HG03108 (cell line): ENCODE results near the gene GABARAPL1.
"Not testable (repeated sequence)": the region's sequence is repeated elsewhere in the genome, so short reads cannot be mapped to it uniquely, and the experiment has no call there.

ENCODE experiments used
- ATAC-seq: cut with Tn5 transposase; IDR thresholded peaks from one replicate; pipeline ENCODE4 v1.9.1; 2021; ENCODE audit warnings: moderate library complexity; ENCODE audit not compliant: unreplicated experiment

The GABARAPL1 gene

DNA sequence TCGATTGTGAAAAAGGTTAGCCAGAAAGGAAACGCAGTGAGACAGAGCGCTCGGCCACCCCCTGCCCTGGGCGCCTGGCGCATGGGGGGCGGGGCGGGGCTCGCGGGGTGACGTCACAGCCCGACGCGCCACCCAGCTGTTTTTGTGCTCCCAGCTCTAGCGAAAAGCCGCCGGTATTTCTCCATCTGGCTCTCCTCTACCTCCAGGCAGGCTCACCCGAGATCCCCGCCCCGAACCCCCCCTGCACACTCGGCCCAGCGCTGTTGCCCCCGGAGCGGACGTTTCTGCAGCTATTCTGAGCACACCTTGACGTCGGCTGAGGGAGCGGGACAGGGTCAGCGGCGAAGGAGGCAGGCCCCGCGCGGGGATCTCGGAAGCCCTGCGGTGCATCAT is at the start of gene GABARAPL1:
GABARAPL1 (plus strand) TSS at position 139 of the 393 bp plus-strand sequence; CDS start at position 392, 253 bp downstream.
- no peak for ATAC-seq

- no peak for ATAC-seq
Measured at GRCh38 chr12:10163084-10163483, 49.6 kb upstream of the GABARAPL1 start.

DNA sequence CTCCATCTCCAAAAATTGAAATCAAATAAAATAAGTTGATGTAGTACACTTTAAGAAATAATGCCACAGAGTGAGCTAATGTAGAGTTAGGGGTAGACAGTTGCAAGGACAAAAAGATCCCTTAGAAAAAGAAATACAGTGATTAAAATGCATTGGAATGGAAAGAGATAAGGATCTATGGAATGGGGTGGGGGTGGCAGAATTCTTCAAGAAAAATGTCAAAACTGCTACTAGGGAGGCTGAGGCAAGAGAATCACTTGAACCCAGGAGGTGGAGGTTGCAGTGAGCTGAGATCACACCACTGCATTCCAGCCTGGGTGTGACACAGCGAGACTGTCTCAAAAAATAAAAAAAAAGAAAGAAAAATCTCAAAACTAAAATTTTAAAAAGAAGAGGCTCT is 47.3 kb upstream of the GABARAPL1 start:
- no peak for ATAC-seq

DNA sequence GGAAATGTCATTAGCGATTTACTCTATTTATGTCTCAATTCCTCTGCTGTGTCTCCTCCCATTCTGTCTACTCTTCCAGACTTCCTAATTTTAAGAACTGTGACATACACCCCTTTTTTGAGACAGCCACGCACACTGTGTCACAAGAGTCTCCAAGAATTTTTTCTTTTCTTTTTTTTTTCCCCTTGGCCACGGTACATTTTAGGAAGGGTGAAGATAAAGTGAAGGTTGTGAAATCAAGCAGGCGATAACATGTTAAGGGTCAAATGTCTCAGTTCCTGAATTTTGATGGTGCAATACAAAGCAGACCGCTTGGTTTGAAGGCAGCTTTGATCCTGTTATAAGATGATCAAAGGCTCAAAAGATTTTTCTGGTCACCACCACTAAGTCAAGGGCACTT is 45.1 kb upstream of the GABARAPL1 start:
- no peak for ATAC-seq

- ATAC-seq: no peak
Measured at GRCh38 chr12:10169104-10169503, 43.6 kb upstream of the GABARAPL1 start.

DNA sequence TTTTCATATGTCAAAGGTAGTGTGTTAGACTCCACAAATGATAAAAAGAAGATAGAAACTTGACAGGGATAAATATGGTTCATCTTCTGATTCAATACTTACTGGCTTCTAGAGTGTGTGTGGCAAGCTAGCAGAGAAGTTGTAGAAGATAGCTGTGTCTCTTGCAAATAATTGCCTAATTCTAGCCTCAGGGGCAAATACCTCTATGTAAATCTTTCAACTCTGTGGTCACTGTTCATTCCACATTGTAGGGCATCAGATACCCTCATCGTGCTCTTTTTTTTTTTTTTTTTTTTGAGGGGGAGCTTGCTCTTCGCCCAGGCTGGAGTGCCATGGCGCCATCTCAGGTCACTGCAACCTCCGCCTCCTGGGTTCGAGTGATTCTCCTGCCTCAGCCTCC is 42.5 kb upstream of the GABARAPL1 start:
- no peak for ATAC-seq

GRCh38 chr12:10171973-10172728 is 40.5 kb upstream of the GABARAPL1 start, which contains the start of gene OLR1:
OLR1 (minus strand) TSS chr12:10172132; CDS start chr12:10172077, 55 bp downstream.
- no peak for ATAC-seq

DNA sequence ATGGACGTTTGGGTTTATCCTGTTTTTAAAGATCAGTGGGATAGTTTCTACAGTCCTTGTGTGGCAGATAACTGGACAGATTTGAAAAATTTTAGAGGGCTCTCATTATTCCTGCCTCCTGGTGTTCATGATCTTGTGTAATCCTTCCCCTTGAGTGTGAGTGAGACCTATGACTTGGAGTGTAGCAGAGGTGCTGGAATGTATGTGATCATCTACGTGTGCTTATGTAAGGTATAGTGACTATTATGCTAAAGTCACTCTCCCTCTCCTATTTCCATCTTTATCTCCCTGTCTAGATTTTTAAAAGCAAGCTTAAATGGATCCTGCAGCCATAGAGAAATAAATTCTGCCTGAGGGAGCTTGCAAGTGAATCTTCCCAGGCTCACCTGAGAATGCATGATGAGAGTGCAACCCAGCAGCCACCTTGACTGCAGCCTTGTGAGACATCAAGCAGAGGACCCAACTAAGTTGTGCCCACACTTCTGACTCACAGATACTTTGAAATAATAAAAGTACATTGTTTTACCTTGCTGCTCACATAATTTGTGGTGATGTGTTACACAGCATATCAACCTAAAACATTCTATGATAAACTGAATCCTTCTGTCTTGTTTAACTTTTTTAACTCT is 37.6 kb upstream of the GABARAPL1 start:
- no peak for ATAC-seq

- ATAC-seq: no peak
Measured at GRCh38 chr12:10175846-10176636, 36.6 kb upstream of the GABARAPL1 start.

- ATAC-seq: no peak
Measured at GRCh38 chr12:10178821-10179220, 33.9 kb upstream of the GABARAPL1 start, which contains the start of gene TMEM52B. TMEM52B (plus strand) TSS chr12:10179032; CDS start chr12:10179575, 543 bp downstream.

DNA sequence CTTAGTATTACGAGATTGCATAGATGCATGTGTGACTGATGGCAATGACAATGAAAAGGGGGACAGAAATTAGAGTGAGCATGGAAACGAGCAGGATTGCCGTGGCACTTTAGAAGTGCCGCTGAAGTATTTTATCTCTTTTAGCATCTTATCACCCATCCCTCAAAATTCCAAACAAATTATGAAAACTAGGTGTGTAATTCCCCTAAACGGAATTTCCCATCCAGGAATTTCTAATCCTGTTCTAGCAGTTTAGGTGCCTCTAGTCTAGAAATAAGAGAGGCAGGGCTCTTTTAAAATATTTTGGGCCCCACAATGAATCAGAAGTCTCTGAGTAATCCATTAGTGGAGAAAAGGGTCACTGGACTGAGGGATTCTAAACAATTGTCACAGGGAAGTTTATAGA is 32.9 kb upstream of the GABARAPL1 start:
- ATAC-seq: no peak

- no peak for ATAC-seq
Measured at GRCh38 chr12:10182354-10183049, 30.2 kb upstream of the GABARAPL1 start.

DNA sequence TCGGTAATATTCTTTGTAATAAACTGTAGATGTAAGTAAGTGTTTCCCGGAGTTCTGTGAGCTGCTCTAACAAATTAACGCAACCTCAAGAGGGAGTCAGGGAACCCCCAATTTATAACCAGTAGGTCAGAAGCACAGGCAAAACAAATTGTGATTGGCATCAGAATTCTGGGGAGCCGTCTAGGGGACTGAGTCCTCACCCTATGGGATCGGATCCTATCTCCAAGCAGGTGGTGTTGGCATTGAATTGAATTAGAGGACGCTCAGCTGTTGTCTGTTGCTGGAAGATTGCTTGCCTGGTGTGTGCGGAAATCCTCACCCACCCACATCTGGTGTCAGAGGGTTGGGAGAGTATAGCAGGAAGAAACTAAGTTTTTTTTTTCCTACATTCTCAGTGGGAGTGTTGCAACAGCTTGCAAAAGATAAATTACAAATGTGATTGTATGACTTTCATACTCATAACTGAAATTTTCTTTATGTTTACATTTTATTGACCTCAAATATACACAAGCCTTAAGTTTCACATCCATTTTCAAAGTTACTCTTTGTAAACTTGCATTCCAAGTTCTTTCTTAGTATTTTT is 28.3 kb upstream of the GABARAPL1 start:
- no peak for ATAC-seq

DNA sequence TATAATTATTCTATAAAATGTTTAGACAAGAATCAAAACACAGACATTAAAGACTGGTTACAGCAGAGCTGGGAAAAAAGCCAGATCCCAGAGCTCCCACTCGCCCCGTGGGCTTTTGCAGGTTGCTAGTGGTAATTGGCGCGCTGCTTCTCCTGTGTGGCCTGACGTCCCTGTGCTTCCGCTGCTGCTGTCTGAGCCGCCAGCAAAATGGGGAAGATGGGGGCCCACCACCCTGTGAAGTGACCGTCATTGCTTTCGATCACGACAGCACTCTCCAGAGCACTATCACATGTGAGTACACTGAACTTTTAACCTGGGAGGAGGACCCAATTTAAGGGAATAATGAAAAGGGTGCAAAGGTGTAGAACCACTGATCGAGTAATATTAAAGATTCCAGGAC is 26.4 kb upstream of the GABARAPL1 start:
- no peak for ATAC-seq

- not testable (repeated sequence) for ATAC-seq
Measured at GRCh38 chr12:10186958-10187357, 25.7 kb upstream of the GABARAPL1 start.

DNA sequence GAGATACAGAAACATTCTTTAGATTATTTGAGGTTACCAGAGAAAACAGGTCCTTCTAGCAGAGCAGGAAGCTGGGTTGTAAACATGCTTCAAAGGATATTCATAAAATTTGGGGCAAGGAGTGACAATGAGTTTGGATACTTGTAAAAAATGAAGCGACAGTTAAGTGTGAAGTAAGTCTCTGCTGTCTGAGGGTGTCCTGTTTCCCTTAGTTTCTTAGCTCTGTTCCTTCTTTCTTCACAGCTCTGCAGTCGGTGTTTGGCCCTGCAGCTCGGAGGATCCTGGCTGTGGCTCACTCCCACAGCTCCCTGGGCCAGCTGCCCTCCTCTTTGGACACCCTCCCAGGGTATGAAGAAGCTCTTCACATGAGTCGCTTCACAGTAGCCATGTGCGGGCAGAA is 23.0 kb upstream of the GABARAPL1 start:
- ATAC-seq: no peak

DNA sequence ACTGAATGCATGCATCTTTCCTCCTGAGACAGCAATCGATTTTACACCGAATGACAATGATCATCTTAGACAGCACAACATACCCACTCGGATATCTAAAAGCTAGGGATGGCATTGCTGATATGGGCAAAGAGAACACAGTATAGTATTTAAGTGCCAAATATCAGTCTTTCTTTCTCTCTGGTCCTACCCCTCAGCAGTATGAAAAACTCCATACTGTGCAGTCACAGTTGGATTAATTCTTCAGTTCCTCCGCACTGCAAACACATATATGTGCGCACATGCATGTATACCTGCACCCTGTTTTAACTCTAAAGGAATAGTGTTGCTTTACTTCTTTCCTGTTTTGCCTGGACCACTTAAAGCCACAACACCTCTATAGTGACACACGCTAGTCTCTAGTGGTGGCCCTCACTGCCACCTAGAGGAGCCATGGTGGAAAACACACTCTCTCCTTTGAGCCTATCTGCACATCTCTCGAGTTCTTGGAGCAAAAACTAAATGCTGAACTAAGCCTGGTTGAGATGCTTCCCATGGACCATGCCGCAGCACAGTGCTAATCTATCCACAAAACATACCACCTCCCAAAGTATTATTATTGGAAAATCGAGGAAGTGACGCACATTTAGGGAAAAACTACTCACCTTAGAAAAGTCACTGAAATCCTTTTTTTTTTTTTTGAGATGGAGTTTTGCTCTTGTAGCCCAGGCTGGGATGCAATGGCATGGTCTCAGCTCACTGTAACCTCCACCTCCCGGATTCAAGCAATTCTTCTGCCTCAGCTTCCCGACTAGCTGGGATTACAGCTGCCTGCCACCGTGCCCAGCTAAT is 21.9 kb upstream of the GABARAPL1 start:
- ATAC-seq: no peak

- ATAC-seq: no peak
Measured at GRCh38 chr12:10191865-10192264, 20.8 kb upstream of the GABARAPL1 start.

GRCh38 chr12:10194160-10194670 is 18.5 kb upstream of the GABARAPL1 start:
- ATAC-seq: no peak
